Activated CD8-positive, alpha-beta memory T cell treated with anti-CD3 and anti-CD28 coated beads for 48 hours (primary cell): ENCODE data around the gene OR5D18.
"Not testable (repeated sequence)": the region's sequence is repeated elsewhere in the genome, so short reads cannot be mapped to it uniquely, and the experiment has no call there.

Experiments
- DNase-seq, 3 experiments: peaks; one replicate each; pipeline ENCODE4 v3.0.0-alpha.2; 2020; ENCODE audit warnings: low read depth in 2 of 3, low spot score in 2 of 3

The OR5D18 gene

DNA sequence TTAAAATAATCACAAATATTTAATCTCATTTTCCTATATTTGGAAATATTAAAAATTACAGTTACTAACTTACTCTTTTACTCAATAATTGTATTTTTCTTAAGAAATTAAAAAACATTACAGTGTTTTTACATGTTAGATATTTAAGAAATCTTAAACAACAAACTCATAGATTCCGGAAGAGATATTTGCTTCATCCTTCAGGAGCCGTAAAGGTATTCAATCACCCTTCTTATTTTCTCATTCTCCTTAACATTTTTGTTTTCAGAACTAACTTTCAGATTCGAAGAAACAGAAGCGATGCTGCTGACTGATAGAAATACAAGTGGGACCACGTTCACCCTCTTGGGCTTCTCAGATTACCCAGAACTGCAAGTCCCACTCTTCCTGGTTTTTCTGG, at the start of gene OR5D18:
Gene OR5D18, plus strand, starts transcription at position 301 of the 400 bp plus-strand sequence. Its CDS starts 0 bp downstream, at position 301.
- DNase-seq: no peak

- no peak for DNase-seq
Measured at GRCh38 chr11:55773138-55773537, 46.3 kb upstream of the OR5D18 start, which contains the start of gene OR5D13. OR5D13 (plus strand) TSS chr11:55773438; CDS start chr11:55773438, 0 bp downstream.

DNA sequence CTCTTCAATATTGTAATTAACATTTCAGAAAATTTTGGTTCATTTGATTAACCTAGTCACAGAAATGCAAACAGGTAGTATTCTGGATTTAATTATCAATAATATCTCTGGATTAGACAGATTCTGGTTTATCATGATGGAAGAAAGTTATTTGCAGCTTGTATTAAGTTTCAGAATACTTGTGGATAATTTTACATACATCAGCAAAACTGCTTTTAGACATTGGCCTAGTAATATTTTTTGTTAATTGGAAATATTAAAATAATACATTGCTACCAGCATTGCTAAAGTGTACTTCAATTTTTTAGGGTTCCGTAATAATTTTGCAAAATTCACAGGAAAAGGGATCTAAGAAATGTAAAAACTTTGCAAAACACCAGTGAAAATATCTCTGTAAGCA, 27.8 kb upstream of the OR5D18 start:
- no peak for DNase-seq

DNA sequence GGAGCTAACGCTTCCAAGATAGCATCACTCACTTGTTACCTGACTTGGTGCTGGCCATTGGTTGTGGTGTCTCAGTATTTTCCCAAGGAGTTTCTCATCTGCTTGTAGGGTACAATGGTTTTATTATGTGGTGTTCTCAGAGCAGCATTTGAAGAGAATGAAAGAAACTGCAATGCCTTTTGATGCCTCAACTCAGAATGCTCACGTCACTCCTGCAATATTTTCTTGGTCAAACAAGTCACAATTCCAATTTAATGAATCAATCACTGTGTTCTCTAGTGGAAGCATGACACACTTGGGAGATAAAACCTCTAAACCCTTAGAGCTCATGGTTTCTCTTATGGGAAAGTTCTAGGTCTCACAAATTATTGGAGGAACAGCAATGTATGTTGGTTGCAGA, 26.1 kb upstream of the OR5D18 start:
- DNase-seq: no peak

GRCh38 chr11:55795256-55795655, 24.2 kb upstream of the OR5D18 start, which contains the start of gene OR5D14:
OR5D14 (plus strand) TSS chr11:55795556; CDS start chr11:55795556, 0 bp downstream.
- no peak for DNase-seq

GRCh38 chr11:55806248-55806647, 13.2 kb upstream of the OR5D18 start:
- no peak for DNase-seq

- no peak for DNase-seq
Measured at GRCh38 chr11:55811067-55811466, 8.4 kb upstream of the OR5D18 start, which contains the start of gene OR5L1. OR5L1 (plus strand) TSS chr11:55811367; CDS start chr11:55811467, 100 bp downstream.

DNA sequence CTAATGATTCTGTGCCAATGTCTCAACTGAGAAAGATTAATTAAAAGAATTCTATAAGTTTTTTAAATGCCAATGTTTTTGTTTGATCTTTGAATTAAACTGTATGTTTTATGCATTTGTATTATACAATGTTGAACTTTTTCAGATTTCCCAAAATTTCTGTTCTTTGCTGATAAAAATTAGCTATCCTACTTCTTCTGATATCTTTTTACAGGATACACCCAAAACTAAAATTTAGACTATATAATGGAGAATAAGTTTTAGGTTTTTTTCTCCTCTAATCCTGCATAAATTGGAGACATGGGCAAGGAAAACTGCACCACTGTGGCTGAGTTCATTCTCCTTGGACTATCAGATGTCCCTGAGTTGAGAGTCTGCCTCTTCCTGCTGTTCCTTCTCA, 7.5 kb downstream of the OR5D18 start, which contains the start of gene OR5L2:
Gene OR5L2, plus strand, starts transcription at position 301 of the 400 bp plus-strand sequence. Its CDS starts 0 bp downstream, at position 301.
- no peak for DNase-seq

- no peak for DNase-seq
Measured at GRCh38 chr11:55838452-55838851, 19.0 kb downstream of the OR5D18 start, which contains the start of gene OR5D16. OR5D16 (plus strand) TSS chr11:55838752; CDS start chr11:55838752, 0 bp downstream.

- DNase-seq: no peak
Measured at GRCh38 chr11:55847453-55847852, 28.0 kb downstream of the OR5D18 start.

GRCh38 chr11:55849037-55849436, 29.6 kb downstream of the OR5D18 start:
- no peak for DNase-seq

DNA sequence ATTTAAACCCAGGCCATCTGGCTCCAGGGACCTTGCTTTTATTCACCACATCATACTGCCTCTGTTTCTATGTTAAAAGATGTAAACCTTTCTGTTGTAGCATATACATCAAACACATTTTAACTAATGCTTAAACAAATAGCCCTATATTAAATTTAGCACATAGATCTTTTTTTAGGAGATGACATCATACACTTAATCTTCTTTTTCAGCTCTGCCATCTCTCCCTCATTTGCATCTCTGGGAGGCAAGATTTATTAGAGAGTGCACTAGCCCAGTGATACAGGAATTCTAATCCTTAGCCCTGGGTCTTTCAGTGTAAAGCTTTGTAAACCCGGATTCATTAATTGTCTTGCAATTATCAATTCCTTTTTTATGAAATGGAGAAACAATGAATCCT, 32.7 kb downstream of the OR5D18 start:
- no peak for DNase-seq

DNA sequence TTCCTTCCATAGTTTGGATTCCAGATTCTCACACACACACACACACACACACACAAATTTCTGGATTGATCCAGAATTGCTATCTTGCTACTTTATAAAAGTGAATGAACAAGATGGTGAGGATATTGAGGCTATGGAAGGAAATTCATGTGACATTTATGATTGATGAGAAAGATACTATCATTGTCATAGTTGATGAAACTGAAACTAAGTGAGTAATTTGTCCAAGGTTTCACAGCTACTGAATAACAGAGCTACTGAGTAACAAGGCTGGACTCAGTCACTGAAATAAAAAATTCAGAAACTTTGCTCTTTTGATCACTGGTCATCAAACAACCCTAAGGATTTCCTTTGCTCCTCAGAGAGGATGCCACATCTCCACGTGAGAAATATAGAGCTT, 35.3 kb downstream of the OR5D18 start:
- no peak for DNase-seq

DNA sequence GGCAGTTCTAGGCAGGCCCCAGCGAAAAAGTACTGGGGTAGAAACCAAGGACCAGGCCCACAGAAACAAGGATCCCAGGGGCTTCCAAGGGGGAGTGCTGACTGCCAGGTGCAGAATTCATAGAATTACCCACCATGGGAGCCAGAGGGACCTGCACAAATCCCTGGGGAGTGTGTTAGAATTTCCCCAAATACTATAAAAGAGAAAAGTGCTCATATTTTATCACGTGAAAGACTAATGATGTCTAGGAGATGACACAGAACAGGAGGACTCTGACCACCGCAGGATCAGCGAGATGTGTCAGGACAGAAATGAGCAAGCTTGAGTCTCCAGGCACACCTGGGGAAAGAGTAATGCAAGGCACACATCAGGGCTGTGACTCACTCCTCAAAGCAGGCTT, 47.9 kb downstream of the OR5D18 start:
- not testable (repeated sequence) for DNase-seq
